DOHH2 (cell line): Measurements from ENCODE around the gene DPH7.
A peak's percentile ranks its signal among the peaks of the same experiment; 100 is the strongest.

ENCODE experiments used
- H3F3A ChIP-seq: fragments of 200-600 bp; sonication (generic), shearing (Covaris generic); 2 replicates; pipeline ENCODE4 v1.6.0; 2016; ENCODE audit warnings: antibody characterized with exemption, mild to moderate bottlenecking; ENCODE audit not compliant: control insufficient read depth, insufficient read depth
- H3K27ac ChIP-seq: fragments of 200-600 bp; sonication (generic); 2 replicates; pipeline ENCODE4 v1.5.1; 2014; ENCODE audit warnings: low read depth, mild to moderate bottlenecking, low read length, moderate library complexity
- H3K27me3 ChIP-seq: fragments of 200-600 bp; sonication (generic); 2 replicates; pipeline ENCODE4 v1.6.1; 2014; ENCODE audit warnings: mild to moderate bottlenecking, low read length, mixed read lengths; ENCODE audit not compliant: control insufficient read depth
- H3K36me3 ChIP-seq: fragments of 200-600 bp; sonication (generic); 2 replicates; pipeline ENCODE4 v1.6.1; 2014; ENCODE audit warnings: mild to moderate bottlenecking, low read length, moderate library complexity, mixed read lengths; ENCODE audit not compliant: control insufficient read depth
- H3K4me1 ChIP-seq: fragments of 200-600 bp; sonication (generic); 2 replicates; pipeline ENCODE4 v1.6.1; 2014; ENCODE audit warnings: mild to moderate bottlenecking, low read length, mixed read lengths; ENCODE audit not compliant: control insufficient read depth
- H3K4me2 ChIP-seq: fragments of 200-600 bp; sonication (generic); 2 replicates; pipeline ENCODE4 v1.6.0; 2014; ENCODE audit warnings: mild to moderate bottlenecking, low read length, moderate library complexity
- H3K4me3 ChIP-seq: fragments of 200-600 bp; sonication (generic); 2 replicates; pipeline ENCODE4 v1.5.1; 2014; ENCODE audit warnings: mild to moderate bottlenecking, low read length, mixed read lengths
- H3K79me2 ChIP-seq: fragments of 200-600 bp; sonication (generic); 2 replicates; pipeline ENCODE4 v1.6.1; 2014; ENCODE audit warnings: mild to moderate bottlenecking, low read length, mixed read lengths; ENCODE audit not compliant: control insufficient read depth
- H3K9me2 ChIP-seq: fragments of 200-600 bp; sonication (generic); replicated peaks from 2 replicates; pipeline ENCODE4 v1.6.1; 2014; ENCODE audit warnings: mild to moderate bottlenecking, low read length, mixed read lengths; ENCODE audit not compliant: control insufficient read depth
- H3K9me3 ChIP-seq: fragments of 200-600 bp; sonication (generic); 2 replicates; pipeline ENCODE4 v1.6.1; 2014; ENCODE audit warnings: antibody characterized with exemption, low read length, mixed read lengths; ENCODE audit not compliant: control insufficient read depth, insufficient read depth
- H4K20me1 ChIP-seq: fragments of 200-600 bp; sonication (generic); 2 replicates; pipeline ENCODE4 v1.6.0; 2014; ENCODE audit warnings: low read depth, mild to moderate bottlenecking, antibody characterized with exemption, low read length, moderate library complexity; ENCODE audit not compliant: control insufficient read depth, insufficient read depth
- CTCF ChIP-seq: fragments of 200-600 bp; sonication (generic); IDR thresholded peaks from one replicate; pipeline ENCODE4 v1.5.1; 2014; ENCODE audit warnings: antibody characterized with exemption, mild to moderate bottlenecking, low read depth, low read length; ENCODE audit not compliant: poor library complexity, severe bottlenecking
- EZH2phosphoT487 ChIP-seq: fragments of 200-600 bp; sonication (generic); IDR thresholded peaks from 2 replicates; pipeline ENCODE4 v1.6.1; 2017; ENCODE audit warnings: borderline replicate concordance, mild to moderate bottlenecking, antibody characterized with exemption, low read length, moderate library complexity, mixed read lengths

Gene DPH7

GRCh38 chr9:137621131-137621757, 42.5 kb upstream of the DPH7 start:
- Histone ChIP-seq H3K4me1 (peaks cover 75% of the 10 kb centered on the region), H3K4me2 (peak overlapping the region; percentile 87), H3K27ac (peak overlapping the region; percentile 41), H3K36me3 (peaks cover 74% of the 10 kb centered on the region), H3K9me3 (no peaks in the 10 kb centered on the region), H3F3A (peaks cover 15% of the 10 kb centered on the region), H3K27me3 (no peaks in the 10 kb centered on the region), H3K4me3 (peak overlapping the region; percentile 97), H3K79me2 (peaks cover 95% of the 10 kb centered on the region), H4K20me1 (no peaks in the 10 kb centered on the region; the same call in 1 of the 2 replicates), H3K9me2 (no peaks in the 10 kb centered on the region)
- peak; percentile 57 for TF ChIP-seq CTCF
- no peak for TF ChIP-seq EZH2phosphoT487

GRCh38 chr9:137620581-137620980, 41.9 kb upstream of the DPH7 start:
- Histone ChIP-seq H3F3A (peaks cover 14% of the 10 kb centered on the region), H3K9me2 (no peaks in the 10 kb centered on the region), H3K79me2 (peaks cover 94% of the 10 kb centered on the region), H4K20me1 (no peaks in the 10 kb centered on the region; the same call in 1 of the 2 replicates), H3K36me3 (peaks cover 79% of the 10 kb centered on the region), H3K4me2 (peak overlapping the region; percentile 87), H3K4me3 (peak overlapping the region; percentile 97), H3K4me1 (peaks cover 68% of the 10 kb centered on the region), H3K27ac (peak overlapping the region; percentile 41), H3K27me3 (no peaks in the 10 kb centered on the region), H3K9me3 (no peaks in the 10 kb centered on the region)
- TF ChIP-seq EZH2phosphoT487 (no peak), CTCF (no peak)

- Histone ChIP-seq H3K27ac (peak overlapping the region; percentile 76), H3K9me3 (no peaks in the 10 kb centered on the region), H3K27me3 (no peaks in the 10 kb centered on the region), H3K4me1 (peaks cover 63% of the 10 kb centered on the region), H3F3A (peaks cover 8% of the 10 kb centered on the region), H3K36me3 (peaks cover 82% of the 10 kb centered on the region), H3K4me2 (peak overlapping the region; percentile 87), H3K9me2 (no peaks in the 10 kb centered on the region), H3K79me2 (peaks cover 91% of the 10 kb centered on the region), H4K20me1 (no peaks in the 10 kb centered on the region; the same call in 1 of the 2 replicates), H3K4me3 (peak overlapping the region; percentile 97)
- TF ChIP-seq EZH2phosphoT487, result no peak
- TF ChIP-seq CTCF, result no peak
These were observed 41.3 kb upstream of the DPH7 start for GRCh38 chr9:137620048-137620405.
